ENCODE data around the gene KIAA0825.

The KIAA0825 gene

DNA sequence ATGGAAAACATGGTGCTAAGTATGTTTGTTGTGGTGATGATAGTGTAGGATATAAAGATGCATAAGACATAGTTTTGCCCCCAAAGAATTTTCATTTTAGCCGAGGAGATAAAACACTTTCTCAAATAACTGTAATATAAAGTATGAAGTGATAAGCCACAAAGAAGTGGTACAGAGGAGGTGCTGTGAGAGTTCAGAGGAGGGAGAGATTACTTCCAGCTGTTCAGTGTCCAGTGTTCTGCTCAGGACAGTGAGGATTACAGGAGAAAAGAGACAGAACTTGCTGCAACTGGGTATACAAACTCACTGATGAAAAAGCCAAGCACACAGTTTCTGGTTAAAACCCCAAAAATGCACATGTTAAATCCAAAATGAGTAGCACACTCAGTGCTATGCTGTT, 309.3 kb downstream of the KIAA0825 start:
- TF ChIP-seq CTCF (conservative IDR thresholded peaks at IDR 0.05; ENCODE audit: low read depth, low read length): no peak
- DNase-seq (ENCODE audit: low read depth): no peak
- H3K4me3 ChIP-seq (ENCODE audit: low read length): no peak overlapping the region

DNA sequence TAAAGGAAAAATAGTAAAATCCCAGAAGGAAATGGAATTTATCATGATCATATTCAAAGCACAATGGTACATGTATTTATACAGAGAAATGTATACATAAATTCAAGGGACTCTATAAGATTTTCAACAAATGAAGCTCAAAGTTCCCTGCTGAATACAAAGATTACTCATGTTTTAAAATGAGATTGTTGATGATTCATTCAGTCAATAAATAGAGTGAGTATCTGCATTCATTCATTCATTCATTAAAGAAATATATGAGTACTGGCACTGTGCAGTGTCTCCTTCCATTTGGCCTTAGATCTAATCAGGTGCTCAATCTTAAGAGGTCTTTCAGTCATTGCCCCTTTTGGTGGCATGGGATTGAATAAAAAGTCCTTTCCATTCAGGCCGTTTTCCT, 310.0 kb downstream of the KIAA0825 start:
- no peak for DNase-seq (ENCODE audit: low read depth)
- H3K4me3 ChIP-seq (ENCODE audit: low read length): no peak overlapping the region
- no peak for TF ChIP-seq CTCF (conservative IDR thresholded peaks at IDR 0.05; ENCODE audit: low read depth, low read length)

- no peak for DNase-seq (ENCODE audit: low read depth)
- H3K4me3 ChIP-seq (ENCODE audit: low read length): no peak overlapping the region
- TF ChIP-seq CTCF (conservative IDR thresholded peaks at IDR 0.05; ENCODE audit: low read depth, low read length): no peak
Measured at GRCh38 chr5:94304146-94304545, 314.3 kb downstream of the KIAA0825 start.

- no peak for DNase-seq (ENCODE audit: low read depth)
- H3K4me3 ChIP-seq (ENCODE audit: low read length): no peak overlapping the region
- no peak for TF ChIP-seq CTCF (conservative IDR thresholded peaks at IDR 0.05; ENCODE audit: low read depth, low read length)
Measured at GRCh38 chr5:94288937-94289336, 329.5 kb downstream of the KIAA0825 start.

DNA sequence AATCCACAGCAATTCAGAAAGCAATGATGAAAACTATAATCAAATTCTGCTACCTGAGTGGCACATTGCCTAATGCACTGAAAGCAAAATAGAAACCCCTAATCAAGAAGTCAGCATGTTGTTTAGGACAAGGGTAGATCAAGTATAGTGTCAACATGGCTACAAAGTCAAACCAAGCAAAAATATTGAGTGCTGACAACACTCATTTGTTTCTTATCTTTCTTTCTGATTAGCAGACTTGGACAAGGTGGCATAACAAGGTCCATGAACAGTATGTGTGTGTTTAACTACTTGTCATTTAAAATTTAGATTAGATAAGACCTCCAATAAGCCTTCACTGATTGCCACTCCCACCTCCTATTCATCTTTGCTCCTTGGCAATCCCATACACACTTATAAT, 332.4 kb downstream of the KIAA0825 start:
- TF ChIP-seq CTCF (conservative IDR thresholded peaks at IDR 0.05; ENCODE audit: low read depth, low read length): no peak
- H3K4me3 ChIP-seq (ENCODE audit: low read length): no peak overlapping the region
- DNase-seq (ENCODE audit: low read depth): no peak

DNA sequence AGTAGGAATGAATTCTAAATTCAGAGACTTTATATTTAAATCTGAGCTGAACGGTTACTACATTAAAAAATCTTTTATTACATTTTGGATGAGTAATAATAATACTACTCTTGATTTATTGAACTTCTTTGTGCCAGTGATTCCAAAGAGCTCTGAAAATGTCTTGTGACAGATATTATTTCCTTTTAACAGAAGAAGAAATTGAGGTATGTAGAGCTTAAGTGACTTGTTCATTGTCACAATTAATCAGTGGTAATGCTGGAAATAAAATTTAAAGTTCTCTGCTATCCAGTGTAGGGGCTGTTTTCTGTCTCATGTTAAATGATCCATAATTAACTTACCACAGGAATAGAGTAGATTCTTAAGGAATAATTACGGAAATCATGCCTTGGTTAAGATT, 335.3 kb downstream of the KIAA0825 start:
- no peak overlapping the region for H3K4me3 ChIP-seq (ENCODE audit: low read length)
- no peak for TF ChIP-seq CTCF (conservative IDR thresholded peaks at IDR 0.05; ENCODE audit: low read depth, low read length)
- DNase-seq (ENCODE audit: low read depth): no peak

GRCh38 chr5:94281236-94281801, 337.1 kb downstream of the KIAA0825 start:
- no peak overlapping the region for H3K4me3 ChIP-seq (ENCODE audit: low read length)
- no peak for DNase-seq (ENCODE audit: low read depth)
- no peak for TF ChIP-seq CTCF (conservative IDR thresholded peaks at IDR 0.05; ENCODE audit: low read depth, low read length)

Measured in retinal pigment epithelial cell (primary cell).